Esophagus muscularis mucosa (tissue), 3 donors: ENCODE measurements around the gene SPAG17.

Source experiments
- POLR2A ChIP-seq: fragments of 450-650 bp; IDR thresholded peaks from one replicate; pipeline ENCODE4 v1.6.1; 2017; ENCODE audit warnings: antibody characterized with exemption, moderate library complexity, mild to moderate bottlenecking, low read depth
- TF ChIP-seq, protein P1 (sequence below), 3 experiments: fragments of 200-600 bp in 2 of 3; fragments of 450-650 bp in 1 of 3; sonication (generic) in 2 of 3; IDR thresholded peaks; one replicate each; pipeline ENCODE4 v1.5.1; 2017 to 2019; ENCODE audit warnings: antibody characterized with exemption in 3 of 3, mild to moderate bottlenecking in 2 of 3, moderate library complexity in 1 of 3

DNA sequence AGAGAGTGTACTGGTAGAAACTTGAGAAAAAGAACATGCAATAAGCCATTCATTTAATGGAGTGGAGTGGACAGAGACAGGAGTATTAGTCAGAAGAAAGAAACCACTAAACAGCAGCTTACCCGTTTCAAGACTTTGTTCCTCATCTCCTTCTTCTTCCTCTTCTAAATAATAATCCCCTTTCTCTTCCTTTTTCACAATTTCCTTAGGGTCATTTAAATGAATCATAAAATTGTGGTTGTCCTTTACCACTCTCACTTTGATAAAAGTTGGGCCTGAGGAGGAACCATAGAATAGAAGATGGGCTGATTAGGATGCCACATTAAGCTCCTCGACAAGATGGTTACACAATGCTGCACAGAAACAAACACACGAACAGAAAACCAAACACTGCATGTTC, 145.9 kb downstream of the SPAG17 start:
- no peak for TF ChIP-seq POLR2A
- TF ChIP-seq, protein P1, sequence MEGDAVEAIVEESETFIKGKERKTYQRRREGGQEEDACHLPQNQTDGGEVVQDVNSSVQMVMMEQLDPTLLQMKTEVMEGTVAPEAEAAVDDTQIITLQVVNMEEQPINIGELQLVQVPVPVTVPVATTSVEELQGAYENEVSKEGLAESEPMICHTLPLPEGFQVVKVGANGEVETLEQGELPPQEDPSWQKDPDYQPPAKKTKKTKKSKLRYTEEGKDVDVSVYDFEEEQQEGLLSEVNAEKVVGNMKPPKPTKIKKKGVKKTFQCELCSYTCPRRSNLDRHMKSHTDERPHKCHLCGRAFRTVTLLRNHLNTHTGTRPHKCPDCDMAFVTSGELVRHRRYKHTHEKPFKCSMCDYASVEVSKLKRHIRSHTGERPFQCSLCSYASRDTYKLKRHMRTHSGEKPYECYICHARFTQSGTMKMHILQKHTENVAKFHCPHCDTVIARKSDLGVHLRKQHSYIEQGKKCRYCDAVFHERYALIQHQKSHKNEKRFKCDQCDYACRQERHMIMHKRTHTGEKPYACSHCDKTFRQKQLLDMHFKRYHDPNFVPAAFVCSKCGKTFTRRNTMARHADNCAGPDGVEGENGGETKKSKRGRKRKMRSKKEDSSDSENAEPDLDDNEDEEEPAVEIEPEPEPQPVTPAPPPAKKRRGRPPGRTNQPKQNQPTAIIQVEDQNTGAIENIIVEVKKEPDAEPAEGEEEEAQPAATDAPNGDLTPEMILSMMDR (IDR thresholded peaks at IDR 0.05): no peak
